HCT116 (cell line): Measurements from ENCODE around the gene SAPCD2. TPM values are rescaled to one million over a fixed set of nuclear protein-coding genes. Genes with fewer than 3 reads are reported as not detected.

ENCODE experiments used
- ATAC-seq: fragments of 200-7000 bp; cut with Tn5 transposase; 2 replicates; pipeline ENCODE4 v1.9.1; 2020; ENCODE audit warnings: mild to moderate bottlenecking, moderate library complexity
- BruUV-seq: library from RNA; stranded (reverse); fragments of 400-500 nt; replicated peaks from 2 replicates; lab custom pipeline; 2021; lab: Mats Ljungman, UMichigan
- CTCF ChIA-PET: fragments of 300-600 bp; sonication (Branson Sonifier 250); formaldehyde crosslinking; loops from one replicate; lab custom pipeline; 2021; ENCODE audit warnings: antibody characterized with exemption; lab: Charles Lee
- POLR2A ChIA-PET: fragments of 300-600, 350-600 bp; sonication (Branson Sonifier 250); formaldehyde crosslinking; loops from one replicate; lab custom pipeline; 2021; ENCODE audit warnings: antibody characterized with exemption; lab: Charles Lee
- RAD21 ChIA-PET, 2 experiments: fragments of 300-600 bp; sonication (Branson Sonifier 250); formaldehyde crosslinking; loops; one replicate each; lab custom pipeline; 2023; ENCODE audit warnings: low total read pairs in 2 of 2; ENCODE audit not compliant: uncharacterized antibody in 2 of 2, unreplicated experiment in 2 of 2, low non-redundant PET in 1 of 2; lab: Charles Lee
- DNase-seq: peaks from one replicate; pipeline ENCODE4 v3.0.0-alpha.2; 2010; ENCODE audit warnings: low read depth, low spot score
- H2AFZ ChIP-seq: fragments of 200-600 bp; shearing (Covaris generic), sonication (generic); 2 replicates; pipeline ENCODE4 v1.6.1; 2017; ENCODE audit warnings: low read depth, mixed run types, mixed read lengths, antibody characterized with exemption, low read length; ENCODE audit not compliant: poor library complexity, severe bottlenecking
- H3K27ac ChIP-seq: 2 replicates; pipeline ENCODE4 v1.5.1; 2012; ENCODE audit warnings: low read depth, low read length
- H3K27me3 ChIP-seq: fragments of 200-600 bp; sonication (generic); 2 replicates; pipeline ENCODE4 v1.6.1; 2016; ENCODE audit warnings: mixed run types, low read length, mixed read lengths; ENCODE audit not compliant: insufficient read depth
- H3K36me3 ChIP-seq, 2 experiments: fragments of 200-500 bp in 1 of 2; fragments of 200-600 bp in 1 of 2; sonication (Bioruptor generic) in 1 of 2; sonication (generic) in 1 of 2; 2 replicates each; pipeline versions ENCODE4 v1.5.1 to v1.6.1; 2014 to 2016; ENCODE audit warnings: low read length in 2 of 2, inconsistent platforms in 1 of 2, mixed read lengths in 1 of 2, mixed run types in 1 of 2; ENCODE audit not compliant: insufficient read depth in 2 of 2, control insufficient read depth in 1 of 2
- H3K4me1 ChIP-seq, 2 experiments: fragments of 200-600 bp in 1 of 2; sonication (generic) in 1 of 2; 2 replicates each; pipeline versions ENCODE4 v1.5.1 to v1.6.1; 2012 to 2017; ENCODE audit warnings: low read length in 2 of 2, inconsistent platforms in 1 of 2, mild to moderate bottlenecking in 1 of 2, mixed read lengths in 1 of 2, mixed run types in 1 of 2, moderate library complexity in 1 of 2; ENCODE audit not compliant: insufficient read depth in 2 of 2, control insufficient read depth in 1 of 2
- H3K4me2 ChIP-seq: fragments of 200-600 bp; sonication (generic); 2 replicates; pipeline ENCODE4 v1.6.1; 2017; ENCODE audit warnings: mixed run types, low read length, mixed read lengths
- H3K4me3 ChIP-seq, 2 experiments: fragments of 200-600 bp in 1 of 2; sonication (generic) in 1 of 2; replicated peaks in 1 of 2; 2 replicates each; pipeline ENCODE4 v1.5.1; 2011 to 2016; ENCODE audit warnings: low read length in 2 of 2, control low read depth in 1 of 2, low read depth in 1 of 2, mild to moderate bottlenecking in 1 of 2, mixed read lengths in 1 of 2, mixed run types in 1 of 2
- H3K79me2 ChIP-seq: fragments of 200-600 bp; sonication (generic); 2 replicates; pipeline ENCODE4 v1.6.1; 2017; ENCODE audit warnings: mild to moderate bottlenecking, mixed run types, low read length, moderate library complexity, mixed read lengths; ENCODE audit not compliant: insufficient read depth
- H3K9ac ChIP-seq: fragments of 200-600 bp; sonication (generic); 2 replicates; pipeline ENCODE4 v1.6.1; 2016; ENCODE audit warnings: low read length, mixed read lengths
- H3K9me2 ChIP-seq: fragments of 200-600 bp; sonication (generic), shearing (Covaris generic); 2 replicates; pipeline ENCODE4 v1.6.1; 2017; ENCODE audit warnings: mixed run types, mild to moderate bottlenecking, moderate library complexity; ENCODE audit not compliant: insufficient read depth
- H3K9me3 ChIP-seq, 2 experiments: fragments of 200-500 bp in 1 of 2; fragments of 200-600 bp in 1 of 2; sonication (Bioruptor generic) in 1 of 2; sonication (generic) in 1 of 2; 2 replicates each; pipeline ENCODE4 v1.6.1; 2014 to 2017; ENCODE audit warnings: low read length in 2 of 2, mixed read lengths in 2 of 2, inconsistent platforms in 1 of 2, low read depth in 1 of 2, mild to moderate bottlenecking in 1 of 2, mixed run types in 1 of 2, moderate library complexity in 1 of 2; ENCODE audit not compliant: control insufficient read depth in 1 of 2, insufficient read depth in 1 of 2
- H4K20me1 ChIP-seq: fragments of 200-600 bp; sonication (generic), shearing (Covaris generic); 2 replicates; pipeline ENCODE4 v1.6.1; 2017; ENCODE audit warnings: mixed run types, mild to moderate bottlenecking, moderate library complexity; ENCODE audit not compliant: insufficient read depth
- ATF3 ChIP-seq: IDR thresholded peaks from 2 replicates; pipeline ENCODE4 v1.6.1; 2012
- CBX3 ChIP-seq: IDR thresholded peaks from 2 replicates; pipeline ENCODE4 v1.6.1; 2012; ENCODE audit warnings: low read depth
- CTCF ChIP-seq, 3 experiments: fragments of 200-600 bp in 1 of 3; sonication (generic) in 1 of 3; IDR thresholded peaks in 2 of 3; conservative IDR thresholded peaks in 1 of 3; 2 replicates each; pipeline ENCODE4 v1.5.1; 2012 to 2017; ENCODE audit warnings: low read depth in 2 of 3, low read length in 2 of 3, antibody characterized with exemption in 1 of 3, borderline replicate concordance in 1 of 3, control low read depth in 1 of 3, mild to moderate bottlenecking in 1 of 3, mixed read lengths in 1 of 3, mixed run types in 1 of 3, moderate library complexity in 1 of 3; ENCODE audit not compliant: insufficient read depth in 1 of 3
- EGR1 ChIP-seq: IDR thresholded peaks from 2 replicates; pipeline ENCODE4 v1.6.1; 2012; ENCODE audit warnings: low read depth
- EZH2phosphoT487 ChIP-seq: fragments of 200-600 bp; IDR thresholded peaks from 2 replicates; pipeline ENCODE4 v1.6.1; 2018; ENCODE audit warnings: antibody characterized with exemption, borderline replicate concordance
- FOSL1 ChIP-seq: IDR thresholded peaks from 2 replicates; pipeline ENCODE4 v1.6.1; 2012; ENCODE audit warnings: low read depth
- POLR2A ChIP-seq: IDR thresholded peaks from 2 replicates; pipeline ENCODE4 v1.7.0; 2011; ENCODE audit warnings: borderline replicate concordance; ENCODE audit not compliant: insufficient read depth, insufficient read length; ENCODE audit errors: extremely low read depth
- POLR2AphosphoS5 ChIP-seq: IDR thresholded peaks from 2 replicates; pipeline ENCODE4 v1.6.1; 2011; ENCODE audit warnings: mild to moderate bottlenecking, low read depth, low read length, moderate library complexity
- RAD21 ChIP-seq: IDR thresholded peaks from 2 replicates; pipeline ENCODE4 v1.6.1; 2012; ENCODE audit warnings: low read depth, mild to moderate bottlenecking
- REST ChIP-seq: IDR thresholded peaks from 2 replicates; pipeline ENCODE4 v1.6.1; 2012; ENCODE audit warnings: low read depth
- SIN3A ChIP-seq: IDR thresholded peaks from 2 replicates; pipeline ENCODE4 v1.6.1; 2012; ENCODE audit warnings: low read depth
- SP1 ChIP-seq: IDR thresholded peaks from 2 replicates; pipeline ENCODE4 v1.6.1; 2012; ENCODE audit warnings: low read depth
- TCF7L2 ChIP-seq: IDR thresholded peaks from 2 replicates; pipeline ENCODE4 v1.7.0; 2011; ENCODE audit warnings: borderline replicate concordance, inconsistent platforms; ENCODE audit not compliant: insufficient read depth, insufficient read length; ENCODE audit errors: extremely low read depth
- YY1 ChIP-seq: IDR thresholded peaks from 2 replicates; pipeline ENCODE4 v1.6.1; 2011; ENCODE audit warnings: low read length, low read depth, moderate library complexity, mild to moderate bottlenecking; ENCODE audit not compliant: insufficient replicate concordance; ENCODE audit errors: extremely low read depth
- ZBTB33 ChIP-seq: IDR thresholded peaks from 2 replicates; pipeline ENCODE4 v1.6.1; 2011; ENCODE audit warnings: mild to moderate bottlenecking, low read length, moderate library complexity; ENCODE audit not compliant: insufficient replicate concordance; ENCODE audit errors: extremely low read depth
- ZFX ChIP-seq: fragments of 450-650 bp; IDR thresholded peaks from 2 replicates; pipeline ENCODE4 v1.6.1; 2017
- intact Hi-C: fragments of 100-400 bp; cut with micrococcal nuclease; formaldehyde crosslinking; loops from 2 replicates; pipeline ENCODE4 v1.10.0; 2022
- total RNA-seq: library from RNA; stranded (reverse); gene quantifications from one replicate; pipeline ENCODE4 v1.2.1, GENCODE V29; 2021; ENCODE audit not compliant: unreplicated experiment

The SAPCD2 gene
- total RNA-seq, 1 experiment from 2014 or later, result 71.7 TPM

DNA sequence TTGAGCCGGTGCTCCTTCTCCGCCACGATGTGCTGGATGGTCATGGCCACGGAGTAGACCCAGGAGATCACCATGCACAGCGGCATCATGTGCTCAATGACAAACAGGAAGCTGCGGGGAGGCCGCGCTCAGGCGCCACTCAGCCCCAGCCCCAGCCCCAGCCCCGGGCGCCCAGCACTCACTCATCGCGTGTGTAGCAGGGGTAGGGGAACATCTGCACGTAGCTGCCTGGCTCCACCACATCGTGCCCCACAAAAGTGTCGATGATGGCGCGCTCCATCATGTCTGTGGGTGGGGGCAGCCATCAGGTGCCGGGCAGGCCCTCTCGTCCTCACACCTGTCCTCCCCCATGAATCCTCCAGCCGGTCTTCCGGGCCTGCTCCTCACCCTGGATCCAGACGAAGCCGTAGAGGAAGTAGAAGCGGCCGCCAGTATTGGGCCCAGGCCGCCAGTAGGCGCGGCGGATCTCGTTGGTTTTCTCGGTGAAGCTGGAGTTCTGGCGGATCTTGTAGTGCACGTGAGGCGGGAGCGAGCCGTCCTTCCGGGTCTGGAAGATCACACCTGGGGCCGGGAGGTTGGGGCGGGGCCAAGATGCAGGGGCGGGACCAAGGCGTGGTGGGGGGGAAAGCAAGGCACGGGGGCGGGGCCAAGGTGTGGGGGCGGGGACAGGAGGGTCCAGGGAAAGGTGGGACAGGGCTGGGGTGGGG, 52.4 kb downstream of the SAPCD2 start (continued):
- TF ChIP-seq YY1 (no peak), RAD21 (no peak), ATF3 (no peak), POLR2AphosphoS5 (no peak), POLR2A (no peak), CBX3 (no peak), SIN3A (no peak), EZH2phosphoT487 (no peak)
- TF ChIP-seq, all 23 proteins: peak for 0

GRCh38 chr9:137017071-137017470, 53.3 kb downstream of the SAPCD2 start:
- Histone ChIP-seq H3K4me1 (peaks cover 0 to under 1% of the 10 kb centered on the region in 2 experiments; a peak in 1 of 4 replicates), H4K20me1 (no peaks in the 10 kb centered on the region), H3K9ac (no peak overlapping the region), H3K4me2 (no peak overlapping the region), H2AFZ (no peak overlapping the region), H3K9me3 (no peaks in the 10 kb centered on the region), H3K27me3 (no peaks in the 10 kb centered on the region), H3K27ac (no peak overlapping the region), H3K9me2 (no peaks in the 10 kb centered on the region), H3K36me3 (peaks cover 19 to 27% of the 10 kb centered on the region in 2 experiments; a peak in 3 of 4 replicates), H3K79me2 (no peaks in the 10 kb centered on the region), H3K4me3 (no peak overlapping the region)
- ChIA-PET POLR2A (no interaction called here), RAD21 (no interaction called here), CTCF (interaction anchor here (1.2 kb wide), 1 partner anchor 12 kb away, joined by 4 read pairs; no protein-coding TSS in a partner anchor)
- DNase-seq, result no peak
- no TSS peak for BruUV-seq
- ATAC-seq, result no peak
- intact Hi-C loops, result no loop called here
- TF ChIP-seq SP1, result no peak
- no peak for TF ChIP-seq TCF7L2
- TF ChIP-seq ZFX, result no peak
- no peak for TF ChIP-seq ZBTB33
- no peak for TF ChIP-seq POLR2A
- no peak for TF ChIP-seq EGR1
- no peak for TF ChIP-seq EZH2phosphoT487
- no peak for TF ChIP-seq REST
- TF ChIP-seq YY1, result no peak
- no peak for TF ChIP-seq RAD21
- TF ChIP-seq FOSL1, result no peak
- no peak for TF ChIP-seq CTCF (IDR thresholded peaks at IDR 0.05 in 2 of 3, conservative IDR thresholded peaks at IDR 0.05 in 1 of 3; ENCODE audit: borderline replicate concordance in 1 of 3, insufficient read depth in 1 of 3, low read depth in 2 of 3, low read length in 2 of 3)
